Jurkat, Clone E6-1 (cell line): ENCODE measurements around the gene RPN2.

ENCODE experiments used
- DNase-seq: peaks from one replicate; pipeline ENCODE4 v3.0.0-alpha.2; 2011; ENCODE audit warnings: low read depth, low spot score
- H3K4me3 ChIP-seq: 2 replicates; pipeline ENCODE4 v1.5.1; 2011; ENCODE audit warnings: mild to moderate bottlenecking, low read length, control low read depth, moderate library complexity

Gene RPN2

DNA sequence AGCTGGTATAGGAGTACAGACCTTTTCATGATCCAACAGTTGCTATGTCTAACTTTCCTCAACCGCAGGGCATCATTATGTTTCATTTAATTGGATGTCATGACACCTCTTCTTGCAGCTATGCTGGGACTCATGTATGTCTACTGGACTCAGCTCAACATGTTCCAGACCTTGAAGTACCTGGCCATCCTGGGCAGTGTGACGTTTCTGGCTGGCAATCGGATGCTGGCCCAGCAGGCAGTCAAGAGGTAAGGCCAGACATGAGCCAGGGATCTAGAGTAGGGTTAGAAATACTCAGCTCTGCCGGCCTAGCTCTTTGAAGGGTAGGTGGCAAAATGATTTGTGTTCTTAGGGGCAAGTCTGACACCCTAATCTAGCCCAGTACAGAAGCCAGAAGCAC lies 57.3 kb downstream of the RPN2 start:
- DNase-seq: no peak
- no peak overlapping the region for H3K4me3 ChIP-seq

DNA sequence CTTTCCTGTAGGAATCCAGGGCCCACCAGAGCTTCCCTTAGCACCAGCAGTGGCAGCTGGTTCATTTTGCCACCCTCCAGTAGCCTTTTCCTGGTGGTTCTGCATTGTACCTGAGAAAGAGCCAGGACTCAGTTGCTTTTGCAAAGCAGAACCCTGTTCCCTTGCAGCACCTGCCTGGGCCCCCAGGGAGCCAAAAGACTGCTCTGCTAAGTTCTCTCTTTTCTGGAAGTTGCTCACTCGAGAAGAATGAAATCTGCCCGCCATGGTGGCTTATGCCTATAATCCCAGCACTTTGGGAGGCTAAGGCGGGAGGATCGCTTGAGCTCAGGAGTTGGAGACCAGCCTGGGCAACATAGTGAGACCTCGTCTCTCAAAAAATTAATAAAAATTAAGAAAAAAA lies 58.5 kb downstream of the RPN2 start:
- DNase-seq: no peak
- H3K4me3 ChIP-seq: no peak overlapping the region

DNA sequence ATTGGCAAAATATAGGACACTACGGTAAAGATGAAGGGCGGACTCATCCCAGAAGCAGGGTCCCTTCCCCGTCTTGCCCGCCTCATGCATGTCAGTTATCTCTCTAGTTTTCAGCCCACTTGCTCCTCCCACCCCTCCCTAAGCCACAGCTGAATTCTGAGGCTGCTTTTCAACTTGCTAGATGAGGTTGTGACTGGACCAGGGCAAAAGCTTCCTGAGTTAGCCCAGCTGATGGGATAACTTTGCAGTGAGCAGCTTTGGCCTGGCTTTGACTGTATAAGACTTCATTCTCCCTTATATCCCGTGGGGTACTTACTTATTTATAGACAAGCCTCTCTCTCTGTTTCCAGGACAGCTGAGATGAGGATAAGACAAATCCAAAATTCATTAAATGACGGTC lies 59.3 kb downstream of the RPN2 start:
- no peak for DNase-seq
- H3K4me3 ChIP-seq: no peak overlapping the region

DNA sequence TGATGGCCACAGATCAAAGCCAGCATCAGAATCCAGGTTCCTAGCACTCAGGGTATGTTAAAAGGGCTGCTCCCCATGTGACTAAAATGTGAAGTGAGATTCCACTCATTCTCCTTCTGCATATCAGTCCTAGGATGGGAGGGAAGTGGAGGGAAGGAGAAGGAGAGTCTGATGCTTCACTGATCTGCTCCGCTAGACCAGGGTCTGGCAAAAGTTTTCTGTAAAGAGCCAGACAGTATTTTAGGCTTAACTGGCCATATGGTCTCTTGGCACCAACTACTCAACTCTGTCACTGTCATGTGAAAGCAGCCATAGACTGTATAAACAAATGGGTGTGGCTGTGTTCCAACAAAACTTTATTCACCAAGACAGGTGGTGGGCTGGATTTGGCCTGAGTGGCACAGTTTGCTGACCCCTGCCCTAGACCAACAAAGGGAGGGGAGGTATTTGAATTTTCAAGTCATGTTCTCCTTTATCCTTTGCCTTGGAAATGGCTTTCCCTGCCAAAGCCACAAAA lies 59.9 kb downstream of the RPN2 start:
- no peak overlapping the region for H3K4me3 ChIP-seq
- DNase-seq: no peak

DNA sequence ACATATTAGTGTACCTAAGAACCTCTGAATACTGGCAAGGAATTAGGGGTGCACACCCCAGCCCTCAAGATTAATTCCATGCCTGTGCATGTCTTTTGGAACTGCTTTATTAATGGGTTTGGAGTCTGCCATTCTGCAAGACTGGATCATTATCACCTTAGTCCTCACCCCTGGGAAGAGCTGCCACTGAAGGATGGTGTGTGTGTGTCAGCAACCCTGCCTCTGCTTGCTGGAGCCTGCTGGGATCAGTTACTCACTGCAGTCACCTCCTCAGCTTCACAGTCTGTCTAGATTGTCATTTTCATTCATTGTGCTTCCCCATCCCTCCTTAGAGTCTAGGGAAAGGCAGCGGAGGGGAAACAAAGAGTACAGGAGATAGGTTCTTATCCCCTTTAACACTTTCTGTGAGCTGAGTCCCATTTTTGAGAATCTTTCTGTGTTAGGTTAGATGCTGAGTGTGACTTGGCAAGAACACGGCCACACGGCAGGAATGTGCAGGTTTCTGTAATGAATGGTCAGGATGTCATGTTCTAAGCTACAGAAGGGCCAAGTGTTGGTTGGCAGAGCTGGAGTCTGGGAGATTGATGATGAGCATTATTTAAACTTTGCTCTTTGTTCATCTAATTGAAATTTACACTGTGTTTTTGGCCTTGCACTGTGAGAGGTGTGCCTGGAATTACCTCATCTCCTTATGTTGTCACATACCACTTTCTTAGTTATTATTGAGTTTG lies 61.4 kb downstream of the RPN2 start:
- DNase-seq: no peak
- H3K4me3 ChIP-seq: no peak overlapping the region

DNA sequence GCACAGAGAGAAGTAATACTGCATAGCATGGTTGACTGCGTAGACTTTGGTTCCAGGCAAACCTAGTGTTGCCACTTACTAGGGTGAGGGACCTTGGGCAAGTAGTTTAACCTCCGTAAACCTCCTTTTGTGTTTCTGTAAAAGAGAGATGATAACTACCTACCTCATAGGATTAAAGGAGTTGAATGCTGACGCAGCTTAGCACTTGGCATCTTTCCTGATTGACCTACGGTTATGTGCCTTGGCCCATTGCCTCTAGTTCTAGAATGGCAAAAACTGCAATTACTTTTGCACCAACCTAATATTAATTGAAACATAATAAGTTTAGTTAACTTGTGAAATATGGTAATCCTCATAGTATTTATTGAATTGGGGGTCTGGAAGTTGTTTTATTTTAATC lies 63.4 kb downstream of the RPN2 start:
- no peak for DNase-seq
- H3K4me3 ChIP-seq: no peak overlapping the region

DNA sequence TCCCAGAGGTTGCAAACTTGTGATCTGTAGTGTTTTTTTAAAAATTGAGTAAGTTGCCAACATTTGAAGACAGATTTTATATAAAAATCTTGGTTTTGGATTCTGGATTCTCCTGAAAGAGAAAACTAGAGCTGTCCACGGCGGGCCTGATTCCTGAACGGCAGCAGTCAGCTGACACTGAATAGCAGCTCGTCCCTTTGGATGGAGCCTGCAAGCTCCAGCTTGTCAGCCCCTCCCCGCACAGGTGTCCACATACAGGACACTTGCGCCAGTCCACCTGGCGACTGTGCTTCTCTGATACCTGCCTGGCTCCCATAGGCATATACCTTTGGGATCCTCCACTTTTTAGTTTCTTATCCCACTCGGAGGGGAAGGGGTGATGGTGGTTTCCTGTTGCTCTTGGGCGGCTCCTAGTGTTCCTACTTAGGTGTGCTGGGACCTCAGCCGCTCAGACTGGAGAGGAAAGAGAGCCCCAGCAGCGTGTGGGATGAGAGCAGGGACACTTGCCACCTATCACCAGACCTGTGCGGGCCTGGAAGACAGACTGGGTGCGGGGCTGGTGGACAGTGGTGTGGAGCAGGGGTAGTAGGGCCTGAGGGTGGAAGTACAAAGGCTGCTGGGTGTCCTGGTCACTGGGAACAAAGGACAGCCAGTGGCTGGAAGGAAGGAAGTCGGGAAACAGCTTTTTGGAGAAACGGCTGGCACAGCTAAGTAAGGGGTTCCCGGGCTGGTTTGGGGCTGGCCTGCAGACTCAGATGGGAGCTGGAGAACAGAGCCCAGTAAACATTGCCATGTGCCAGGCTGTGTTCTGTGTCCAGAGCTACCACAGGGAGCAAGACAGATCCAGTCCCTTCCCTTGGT lies 64.2 kb downstream of the RPN2 start:
- H3K4me3 ChIP-seq: no peak overlapping the region
- no peak for DNase-seq

DNA sequence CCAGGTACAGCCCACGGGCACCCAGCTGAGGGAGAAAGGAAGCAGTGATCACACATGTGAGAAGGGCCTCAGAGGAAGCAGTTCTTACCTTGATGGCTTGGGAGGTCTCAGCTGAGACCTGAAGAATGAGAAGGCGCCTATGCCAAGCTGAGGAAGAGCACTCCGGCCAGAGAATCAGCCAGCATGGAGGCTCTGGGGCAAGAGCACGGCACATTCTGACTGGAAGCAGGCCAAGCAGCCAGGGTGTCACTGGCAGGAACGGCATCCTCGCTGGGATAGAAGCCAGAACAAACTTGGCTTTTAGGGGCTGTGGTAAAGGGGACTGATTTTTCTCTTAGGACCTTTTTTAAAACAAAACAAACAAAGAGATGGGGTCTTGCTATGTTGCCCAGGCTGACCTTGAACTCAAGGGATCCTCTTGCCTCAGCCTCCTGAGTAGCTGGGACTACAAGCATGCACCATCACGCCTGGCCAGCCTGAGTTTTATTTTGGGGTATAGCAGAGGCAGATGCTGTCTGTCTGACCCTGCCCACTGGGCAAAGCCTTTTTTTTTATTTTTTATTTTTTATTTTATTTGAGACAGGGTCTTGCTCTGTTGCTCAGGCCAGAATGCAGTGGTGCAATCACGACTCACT lies 64.9 kb downstream of the RPN2 start:
- no peak for DNase-seq

DNA sequence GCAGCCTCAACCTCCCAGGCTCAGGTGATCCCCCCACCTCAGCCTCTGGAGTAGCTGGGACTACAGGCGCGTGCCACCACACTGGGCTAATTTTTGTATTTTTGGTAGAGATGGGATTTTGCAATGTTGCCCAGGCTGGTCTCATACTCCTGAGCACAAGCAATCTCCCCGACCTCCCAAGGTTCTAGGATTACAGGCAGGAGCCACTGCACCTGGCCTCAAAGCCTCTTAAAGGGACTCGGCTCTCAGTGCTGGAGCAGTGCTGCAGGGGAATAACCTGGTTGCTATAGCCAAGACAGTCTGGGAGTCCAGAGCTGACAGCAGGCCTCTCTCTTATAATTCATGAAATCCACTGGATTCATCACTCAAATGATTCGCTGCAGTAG lies 65.4 kb downstream of the RPN2 start:
- no peak for DNase-seq

More for the DNA sequence above, 64.9 kb downstream of the RPN2 start:
- no peak overlapping the region for H3K4me3 ChIP-seq

DNA sequence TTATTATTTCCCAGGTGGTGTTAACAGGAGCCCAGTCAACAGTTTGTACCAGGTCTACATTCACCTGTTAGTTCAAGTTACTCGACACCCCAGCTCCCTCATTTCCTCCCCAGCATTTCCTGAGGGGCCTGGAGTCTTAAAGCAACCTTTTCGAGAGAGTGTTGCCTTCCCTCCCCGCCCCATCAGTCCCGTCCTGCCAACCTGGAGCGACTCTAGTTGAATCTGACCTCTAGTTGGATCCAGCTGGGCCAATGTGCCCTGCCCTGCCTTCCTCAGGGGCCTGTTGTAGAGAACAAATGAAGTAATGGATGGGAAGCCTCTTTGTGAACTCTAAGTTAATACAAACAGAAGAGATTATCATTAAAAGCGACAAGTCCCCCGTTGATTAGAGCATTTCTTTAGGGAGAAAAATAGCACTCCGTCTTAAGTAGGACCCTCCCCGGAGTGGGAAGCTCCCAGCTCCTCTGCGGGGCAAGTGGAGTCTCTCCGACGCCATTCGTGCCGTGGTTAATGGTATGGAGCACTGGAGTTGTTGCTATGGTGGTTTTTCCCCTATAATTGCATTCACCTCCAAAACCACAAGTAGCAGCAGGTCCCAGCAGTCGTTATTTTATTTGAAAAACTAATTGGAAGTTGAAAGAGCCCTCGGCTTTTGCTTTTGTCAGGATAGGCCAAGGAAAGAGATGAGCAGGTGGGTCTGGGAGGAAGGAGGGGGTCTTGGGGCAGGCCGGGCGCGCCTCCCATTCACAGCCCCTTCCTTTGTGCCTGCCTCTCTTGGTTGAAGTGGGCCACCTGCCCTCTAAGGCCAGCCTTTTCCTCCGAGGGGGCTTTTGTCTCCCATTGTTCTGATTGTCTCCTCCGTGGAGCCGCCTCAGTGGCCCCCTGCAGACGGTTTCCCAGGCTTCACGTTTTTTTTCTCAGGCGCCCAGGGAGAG lies 66.4 kb downstream of the RPN2 start:
- no peak for DNase-seq
- no peak overlapping the region for H3K4me3 ChIP-seq

More for the DNA sequence above, 65.4 kb downstream of the RPN2 start:
- no peak overlapping the region for H3K4me3 ChIP-seq

DNA sequence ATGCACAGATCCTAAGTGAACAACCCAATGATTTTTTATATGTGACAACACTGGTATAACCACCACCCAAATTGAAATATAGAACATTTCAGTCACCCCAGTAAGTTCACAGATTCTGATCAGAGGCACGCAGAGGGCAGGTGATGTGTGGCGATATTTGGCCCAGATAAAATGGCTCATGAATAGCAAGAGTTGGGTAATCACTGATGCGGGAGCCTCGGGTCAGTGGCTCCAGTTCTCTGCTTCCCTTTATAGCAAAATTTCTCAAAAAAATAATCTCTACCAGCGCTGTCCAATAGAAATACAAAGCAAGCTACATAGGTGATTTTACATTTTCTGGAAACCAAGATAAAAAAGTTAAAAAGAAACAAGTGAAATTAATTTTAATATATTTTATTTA lies 67.6 kb downstream of the RPN2 start:
- H3K4me3 ChIP-seq: no peak overlapping the region
- DNase-seq: no peak

DNA sequence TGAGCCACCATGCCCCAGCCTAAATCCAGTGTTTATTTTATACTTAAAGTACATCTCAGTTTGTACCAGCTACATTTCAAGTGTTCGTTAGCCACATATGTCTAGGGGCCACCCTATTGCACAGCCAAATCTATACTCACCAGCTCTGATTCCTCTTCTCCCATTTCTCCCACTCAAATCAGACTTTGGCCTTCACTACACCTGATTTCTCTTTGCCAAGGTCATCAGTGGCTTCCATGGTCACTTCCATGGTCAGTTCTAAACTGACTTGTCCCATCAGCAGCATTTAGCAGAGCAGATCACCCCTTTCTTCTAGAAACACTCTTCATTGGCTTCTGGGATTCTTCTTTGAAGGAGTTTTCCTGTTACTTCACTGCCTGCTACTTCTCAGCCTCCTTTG lies 68.4 kb downstream of the RPN2 start:
- DNase-seq: no peak

DNA sequence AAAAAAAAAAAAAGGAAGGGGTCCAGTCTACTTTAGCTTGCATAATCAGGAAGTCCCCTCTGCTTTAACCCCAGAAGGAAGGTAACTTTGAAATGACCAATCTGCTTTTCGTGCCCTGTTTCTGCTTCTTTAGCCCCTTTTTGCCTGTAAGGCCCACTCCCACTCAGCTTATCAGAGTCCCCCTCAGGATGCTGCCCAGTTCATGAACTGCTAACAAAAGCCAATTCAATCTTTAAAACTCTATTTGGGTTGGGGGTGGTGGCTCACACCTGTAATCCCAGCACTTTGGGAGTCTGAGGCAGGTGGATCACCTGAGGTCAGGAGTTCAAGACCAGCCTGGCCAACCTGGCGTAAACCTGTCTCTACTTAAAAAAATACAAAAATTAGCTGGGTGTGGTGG lies 70.2 kb downstream of the RPN2 start:
- no peak for DNase-seq
- H3K4me3 ChIP-seq: no peak overlapping the region

More for the DNA sequence above, 68.4 kb downstream of the RPN2 start:
- no peak overlapping the region for H3K4me3 ChIP-seq

DNA sequence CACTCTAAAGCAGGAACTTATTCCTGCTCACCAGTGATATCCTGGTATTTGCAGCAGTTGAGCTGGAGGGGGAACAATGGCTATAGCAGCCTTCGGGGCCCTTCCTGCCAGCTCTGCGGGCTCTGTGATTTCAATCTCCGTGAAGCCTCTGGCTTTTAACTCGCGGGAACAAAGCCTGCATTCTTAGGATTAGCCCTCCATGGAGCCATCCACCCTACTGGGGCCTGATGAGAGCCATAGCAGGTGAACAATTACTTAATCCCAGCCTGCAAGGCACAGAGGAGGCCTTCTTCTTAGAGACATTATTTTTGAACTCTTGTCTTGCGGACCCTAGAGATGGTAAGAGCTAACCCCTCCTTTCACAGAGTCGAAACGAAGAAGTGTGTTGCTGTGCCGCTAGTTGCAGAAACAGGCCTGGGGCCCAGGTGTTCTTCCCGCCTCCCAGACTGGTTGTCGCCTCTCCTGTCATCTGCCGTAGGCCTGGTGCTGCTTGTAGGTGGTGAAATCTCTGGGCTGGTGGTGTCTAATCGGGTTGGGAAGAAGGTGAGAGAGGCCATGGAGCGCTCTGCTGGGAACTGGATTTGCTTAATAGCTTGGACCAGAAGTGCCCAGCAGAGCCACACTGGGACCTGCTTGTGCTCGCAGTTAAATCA lies 72.8 kb downstream of the RPN2 start:
- no peak for DNase-seq
- no peak overlapping the region for H3K4me3 ChIP-seq

DNA sequence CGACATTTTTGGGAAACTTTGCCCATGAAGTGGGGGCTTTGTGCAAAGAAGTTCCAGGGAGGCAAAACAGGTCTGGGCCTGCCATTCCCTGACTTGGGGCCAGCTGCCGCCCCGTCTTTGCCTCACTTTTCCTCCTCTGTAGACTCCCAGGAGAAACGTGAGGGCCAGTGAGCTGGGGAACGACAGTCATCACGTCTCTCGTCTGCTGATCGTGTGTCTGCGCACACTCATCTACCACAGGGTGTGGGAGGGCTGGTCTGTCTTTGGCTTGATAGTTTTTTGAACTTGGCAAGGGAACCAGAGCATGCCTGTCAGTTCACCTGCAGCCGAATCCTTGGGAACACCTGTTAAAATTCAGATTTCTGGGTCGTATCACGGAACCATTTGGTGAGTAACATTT lies 74.0 kb downstream of the RPN2 start:
- H3K4me3 ChIP-seq: no peak overlapping the region
- DNase-seq: no peak

DNA sequence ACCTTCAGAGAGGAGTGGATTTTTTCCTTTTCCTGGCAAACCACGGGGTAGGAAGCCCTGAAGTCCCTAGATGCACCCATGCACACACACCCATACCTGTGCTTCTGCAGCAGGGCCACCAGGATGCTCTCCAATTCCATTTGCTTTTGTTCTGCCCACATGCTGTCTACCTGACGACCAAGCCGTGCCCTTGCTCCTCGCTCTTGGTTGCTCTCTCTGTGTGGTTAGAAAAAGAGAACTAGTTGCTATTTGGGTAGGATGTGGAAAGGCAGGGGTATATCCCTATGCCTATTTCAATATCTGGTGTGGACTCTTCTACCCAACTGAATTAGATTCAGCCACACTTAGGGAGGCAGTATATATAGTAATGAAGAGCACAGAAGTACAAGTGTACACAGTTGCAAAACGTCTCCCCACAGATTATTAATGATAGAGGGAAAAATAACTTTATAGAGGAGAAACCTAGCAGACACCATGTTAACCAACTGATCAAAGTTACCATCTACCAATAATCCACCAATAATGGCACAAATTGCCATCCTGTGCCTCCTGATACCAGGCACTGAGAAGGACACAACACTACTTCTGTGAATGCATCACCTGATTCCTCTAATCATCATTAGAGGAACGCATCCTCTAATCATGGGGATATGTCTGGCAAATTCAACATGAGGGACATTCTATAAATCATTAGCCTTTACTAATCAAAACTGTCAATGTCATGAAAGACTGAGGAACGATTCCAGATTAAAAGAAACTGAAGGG lies 75.2 kb downstream of the RPN2 start:
- H3K4me3 ChIP-seq: no peak overlapping the region
- DNase-seq: no peak

DNA sequence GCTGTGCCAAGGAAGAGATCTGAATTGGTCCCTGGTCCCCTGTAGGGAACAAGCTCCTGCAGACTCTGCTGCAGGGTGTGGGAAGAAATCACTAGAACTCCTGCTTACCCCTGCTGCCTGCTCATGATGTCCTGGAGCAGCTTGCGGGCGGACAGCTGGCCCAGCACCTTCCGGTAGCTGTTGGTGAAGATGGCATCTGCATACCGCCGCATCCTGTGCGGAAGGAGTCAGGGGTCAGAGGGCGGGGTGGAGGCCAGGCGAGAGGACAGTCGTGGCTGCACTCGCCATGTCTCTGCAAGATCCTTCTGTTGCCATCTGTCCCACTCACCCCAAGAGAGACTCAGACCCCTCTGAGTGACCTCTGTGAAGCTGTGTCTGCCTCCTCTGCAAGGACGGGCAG lies 77.2 kb downstream of the RPN2 start:
- DNase-seq: no peak
- no peak overlapping the region for H3K4me3 ChIP-seq

DNA sequence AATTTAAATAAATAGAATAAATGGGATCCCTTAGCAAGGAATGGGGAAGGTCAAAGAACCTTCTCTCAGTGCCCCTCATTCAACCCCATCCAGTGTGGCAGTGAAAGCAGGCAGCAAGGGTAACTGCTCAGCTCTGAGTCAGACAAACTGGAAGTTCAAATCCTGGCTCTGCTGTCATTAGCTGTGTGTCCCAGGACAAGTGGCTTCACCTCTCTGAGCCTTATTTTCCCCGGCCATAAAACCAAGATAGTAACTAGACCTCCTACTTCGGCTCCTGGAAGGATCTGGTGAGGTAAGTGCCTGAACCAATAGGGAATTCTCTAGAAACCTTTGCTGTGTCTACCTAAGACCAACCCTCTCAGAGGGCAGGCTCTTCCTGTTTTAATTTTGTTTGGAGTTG lies 78.4 kb downstream of the RPN2 start:
- DNase-seq: no peak
- no peak overlapping the region for H3K4me3 ChIP-seq
